ENCODE data around the gene KCNE4.

The KCNE4 gene

GRCh38 chr2:223051693-223052289, at the start of gene KCNE4:
KCNE4 (plus strand) TSS chr2:223052190; CDS start chr2:223052831, 641 bp downstream.
- no peak for DNase-seq

- DNase-seq: no peak
These were observed 48.8 kb upstream of the KCNE4 start for GRCh38 chr2:223003191-223003590.

GRCh38 chr2:223005496-223005895, 46.5 kb upstream of the KCNE4 start:
- no peak for DNase-seq

DNA sequence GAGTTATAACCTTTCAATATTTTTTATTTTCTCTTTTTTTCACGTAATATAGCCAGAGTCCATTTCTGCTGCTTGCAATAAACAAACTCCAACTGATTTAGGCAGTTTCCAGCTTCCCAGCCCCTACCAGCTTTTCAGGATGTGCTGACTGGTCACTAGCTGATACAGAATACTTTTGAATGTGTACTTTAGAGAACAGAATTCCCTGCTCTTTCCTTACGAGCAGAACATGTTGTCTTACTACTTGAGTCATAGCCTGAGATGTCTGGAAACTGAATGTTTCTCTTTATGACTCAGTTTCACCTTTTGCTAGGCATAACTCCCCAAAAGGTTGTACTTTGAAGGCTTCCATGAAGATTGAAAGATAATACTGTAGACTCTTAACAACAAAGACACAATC, 44.5 kb upstream of the KCNE4 start:
- no peak for DNase-seq

DNA sequence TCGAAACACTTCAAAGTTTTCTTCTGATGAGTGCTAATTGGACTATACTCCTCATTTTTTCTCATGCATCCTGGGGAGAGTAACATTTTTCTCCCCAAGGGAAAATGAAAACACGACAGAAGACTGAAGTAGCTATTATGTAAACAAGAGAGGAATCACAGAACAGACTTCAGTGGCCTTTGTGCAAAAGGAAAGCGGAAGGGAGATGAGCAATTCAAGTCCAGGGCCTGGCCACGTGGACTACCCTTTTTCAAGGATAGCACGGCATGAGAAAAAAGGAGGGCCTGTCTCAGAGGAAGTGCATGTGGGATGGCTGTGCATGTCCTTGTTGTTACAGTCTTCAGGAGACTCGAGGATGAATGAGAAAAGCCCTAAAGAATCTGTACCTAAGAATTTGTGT, 43.8 kb upstream of the KCNE4 start:
- DNase-seq: peak; percentile 6

- no peak for DNase-seq
These were observed 43.0 kb upstream of the KCNE4 start for GRCh38 chr2:223008956-223009355.

- DNase-seq: peak; percentile 55
These were observed 41.3 kb upstream of the KCNE4 start for GRCh38 chr2:223010641-223011040.

- no peak for DNase-seq
These were observed 39.7 kb upstream of the KCNE4 start for GRCh38 chr2:223012291-223012690.

DNA sequence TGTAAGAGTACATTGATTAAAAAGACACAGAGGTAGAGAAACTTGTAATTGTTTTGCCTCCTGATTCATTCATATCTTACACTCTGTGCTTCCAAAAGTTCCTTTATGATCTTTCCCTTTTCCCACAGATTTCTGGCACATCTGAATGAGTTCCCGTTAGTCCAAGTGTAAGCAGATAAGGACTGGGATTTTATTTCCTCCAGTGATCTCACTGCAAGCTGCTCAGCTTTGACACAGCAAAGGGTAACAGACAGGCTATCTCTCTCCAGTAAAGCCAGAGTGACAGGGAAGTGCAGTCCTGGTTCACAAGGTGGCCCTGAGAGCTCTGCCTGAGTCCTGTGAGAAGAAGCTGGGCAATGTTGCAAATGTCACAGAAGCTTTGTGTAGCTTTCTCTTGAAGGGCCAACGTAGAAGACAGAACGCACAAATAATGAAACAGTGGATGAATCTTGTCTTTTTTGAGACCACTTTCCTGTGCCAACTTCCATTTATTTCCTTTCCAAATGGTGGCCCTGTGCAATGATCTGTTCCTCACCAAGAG, 32.5 kb upstream of the KCNE4 start:
- no peak for DNase-seq

DNA sequence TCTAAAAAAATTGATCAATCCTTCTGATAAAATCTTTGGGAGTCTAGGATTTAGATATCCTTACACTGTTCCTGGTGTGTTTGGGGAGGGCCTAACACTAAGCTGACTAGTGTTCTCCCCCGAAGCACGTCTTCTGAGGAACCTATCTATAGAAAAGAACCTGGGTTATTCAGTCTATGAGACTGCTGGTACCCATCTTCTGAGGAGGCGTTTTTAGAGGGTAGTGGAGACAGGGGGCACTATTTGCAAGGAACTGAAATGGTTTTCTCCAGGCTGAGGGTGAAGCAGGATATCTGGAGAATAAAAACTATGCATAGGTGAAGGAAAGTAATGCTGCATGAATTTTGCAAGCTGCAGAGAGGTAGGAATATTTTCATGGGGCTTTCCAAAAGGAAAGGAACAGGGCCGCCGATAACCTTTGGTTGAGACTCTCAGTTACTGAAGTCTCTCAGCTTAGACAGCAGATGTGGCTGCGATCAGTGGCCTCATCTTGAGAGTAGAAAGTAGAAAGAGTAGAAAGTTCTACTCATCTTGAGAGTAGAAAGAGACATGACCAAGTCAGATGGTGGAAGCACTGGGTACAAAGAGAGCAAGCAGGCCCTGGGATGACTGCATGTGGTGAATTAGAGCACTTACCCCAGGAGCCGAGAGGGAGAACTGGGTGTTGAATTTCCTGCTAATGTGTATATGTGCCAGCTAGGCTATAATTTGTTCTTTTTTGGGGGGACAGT, 31.8 kb upstream of the KCNE4 start:
- no peak for DNase-seq

GRCh38 chr2:223020971-223021675, 30.9 kb upstream of the KCNE4 start:
- no peak for DNase-seq

DNA sequence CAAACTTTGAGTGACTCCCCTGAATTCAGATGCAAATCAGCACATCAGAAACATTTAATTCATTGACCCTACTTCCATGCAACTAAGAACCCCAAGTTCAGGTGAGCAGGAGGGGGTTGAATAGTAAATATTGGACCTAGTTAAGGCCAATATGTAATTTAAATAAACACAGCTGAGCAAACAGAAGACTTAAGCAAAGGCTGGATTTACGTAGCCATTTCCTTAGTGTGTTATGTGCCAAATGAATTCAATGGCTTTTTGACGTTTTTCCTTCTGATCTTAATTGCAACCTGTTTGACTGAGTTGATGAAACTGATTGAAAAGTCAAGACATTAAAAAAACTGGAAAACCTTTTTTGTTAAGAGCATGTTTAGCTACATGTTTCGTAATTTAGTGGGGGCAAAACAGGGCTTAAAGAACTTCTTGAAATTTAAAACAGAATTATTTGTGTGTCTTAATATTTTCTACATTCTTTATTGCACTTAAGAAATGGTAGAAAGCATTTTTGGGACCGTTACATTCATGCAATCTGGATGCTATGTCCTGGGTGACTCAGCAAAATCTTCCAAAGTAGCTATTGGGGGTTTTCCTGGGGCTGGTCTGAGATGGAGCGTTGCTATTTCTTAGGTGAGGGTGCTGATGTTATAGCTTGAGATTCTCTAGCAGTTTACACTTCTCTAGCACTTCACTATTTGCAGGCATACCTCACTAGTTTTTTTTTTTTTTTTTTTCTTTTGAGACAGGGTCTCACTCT, 25.5 kb upstream of the KCNE4 start:
- DNase-seq: no peak

DNA sequence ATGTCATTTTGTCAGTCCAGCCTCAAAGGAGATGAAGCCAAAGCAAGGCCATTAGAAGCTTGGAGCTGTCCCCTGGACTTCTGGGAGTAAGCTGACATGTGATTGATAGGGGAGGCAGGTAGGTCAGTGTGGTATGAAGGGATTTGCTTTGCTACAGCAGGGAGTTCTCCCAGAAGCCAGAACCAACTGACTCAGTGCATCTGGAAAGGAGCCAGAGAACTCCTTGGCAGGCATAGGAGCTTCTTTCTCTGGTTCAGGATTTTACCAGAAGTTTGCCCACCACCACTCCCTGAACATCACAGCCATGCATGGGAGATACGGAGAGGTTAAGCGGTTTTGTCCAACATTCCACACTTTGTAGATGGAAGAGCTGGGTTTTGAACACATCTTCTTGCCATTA, 24.5 kb upstream of the KCNE4 start:
- no peak for DNase-seq

DNA sequence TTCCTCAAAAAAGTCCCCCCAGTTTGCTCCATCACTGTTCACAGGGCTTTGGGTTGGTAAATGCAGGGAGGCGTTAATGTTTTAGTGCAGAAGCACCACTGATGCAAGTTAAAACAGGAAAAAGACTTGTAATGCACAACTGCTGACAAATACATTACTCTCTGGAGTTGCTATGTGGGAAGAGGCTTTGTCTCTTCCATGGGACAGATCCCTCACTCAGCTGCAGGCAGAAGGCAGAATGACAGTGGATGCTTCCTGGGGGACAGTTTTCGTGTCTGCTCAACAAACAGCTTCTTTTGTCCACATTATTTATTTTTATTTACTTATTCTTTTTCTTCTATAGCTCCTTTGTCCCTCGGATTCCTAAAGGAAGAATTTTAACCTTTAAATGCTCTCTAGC, 22.7 kb upstream of the KCNE4 start:
- DNase-seq: no peak

DNA sequence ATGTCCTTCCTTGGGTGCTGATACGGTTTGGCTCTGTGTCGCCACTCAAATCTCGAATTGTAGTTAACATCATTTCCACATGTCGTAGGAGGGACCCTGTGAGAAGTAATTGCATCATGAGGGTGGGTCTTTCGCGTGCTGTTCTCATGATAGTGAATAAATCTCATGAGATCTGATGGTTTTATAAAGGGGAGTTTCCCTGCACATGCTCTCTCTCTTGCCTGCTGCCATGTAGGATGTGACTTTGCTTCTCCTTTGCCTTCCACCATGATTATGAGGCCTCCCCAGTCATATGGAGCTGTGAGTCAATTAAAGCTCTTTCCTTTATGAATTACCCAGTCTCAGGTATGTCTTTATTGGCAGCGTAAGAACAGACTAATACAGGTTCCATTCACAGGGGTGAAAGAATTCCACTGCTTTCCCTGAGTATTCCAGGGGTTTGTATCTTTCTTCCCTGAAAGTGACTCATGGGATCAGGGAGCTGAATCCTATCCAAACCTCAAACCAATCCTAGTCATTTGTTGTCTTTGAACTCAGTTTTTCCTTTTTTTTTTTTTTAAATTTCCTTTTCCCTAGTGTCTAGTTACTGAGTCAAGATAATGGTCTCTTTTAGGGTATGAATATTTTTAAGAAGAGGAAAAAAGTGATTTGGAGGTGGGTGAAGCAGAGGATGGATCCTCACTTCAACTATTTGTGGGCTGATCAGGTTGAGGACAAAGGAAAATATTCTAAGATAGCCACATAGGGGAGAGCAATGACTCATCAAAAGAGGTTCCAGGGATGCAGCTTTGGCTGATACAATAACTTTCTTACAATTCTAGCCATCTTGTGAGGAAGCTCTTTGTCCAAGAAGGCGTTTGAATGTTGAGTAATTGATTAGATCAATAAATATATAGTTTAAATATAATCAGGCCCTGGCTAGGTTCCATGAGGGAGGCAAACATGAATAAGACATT, 19.5 kb upstream of the KCNE4 start:
- DNase-seq: no peak

GRCh38 chr2:223034221-223034975, 17.6 kb upstream of the KCNE4 start:
- DNase-seq: no peak

GRCh38 chr2:223036790-223037444, 15.1 kb upstream of the KCNE4 start:
- no peak for DNase-seq

- DNase-seq: no peak
These were observed 14.6 kb upstream of the KCNE4 start for GRCh38 chr2:223037445-223037800.

GRCh38 chr2:223039618-223040017, 12.4 kb upstream of the KCNE4 start:
- no peak for DNase-seq

- DNase-seq: no peak
These were observed 11.5 kb upstream of the KCNE4 start for GRCh38 chr2:223040527-223040926.

All from amniotic stem cell (primary cell).